ENCODE measurements around the gene SEMA3C.

Gene SEMA3C

GRCh38 chr7:80768756-80769155, 150.1 kb downstream of the SEMA3C start:
- POLR2A ChIA-PET (ENCODE audit: low non-redundant PET): no interaction called here
- no peak for DNase-seq (ENCODE audit: low spot score)
- CTCF ChIA-PET: no interaction called here
- no peak for TF ChIP-seq CTCF (conservative IDR thresholded peaks at IDR 0.05; ENCODE audit: low read depth)
- no peak overlapping the region for H3K27ac ChIP-seq

- ChIA-PET POLR2A (ENCODE audit: low non-redundant PET) (no interaction called here), CTCF (no interaction called here)
- DNase-seq (ENCODE audit: low spot score): no peak
- no peak overlapping the region for H3K27ac ChIP-seq
- no peak for TF ChIP-seq CTCF (conservative IDR thresholded peaks at IDR 0.05; ENCODE audit: low read depth)
These were observed 151.2 kb downstream of the SEMA3C start for GRCh38 chr7:80767654-80768053.

- POLR2A ChIA-PET (ENCODE audit: low non-redundant PET): no interaction called here
- DNase-seq (ENCODE audit: low spot score): no peak
- H3K27ac ChIP-seq: no peak overlapping the region
- CTCF ChIA-PET: interaction anchor here (0.6 to 0.7 kb wide), 2 partner anchors 152 to 548 kb away, joined by 3 read pairs; partner anchors contain the start of gene SEMA3C
- TF ChIP-seq CTCF (conservative IDR thresholded peaks at IDR 0.05; ENCODE audit: low read depth): no peak
These were observed 152.1 kb downstream of the SEMA3C start for GRCh38 chr7:80766724-80767123.

GRCh38 chr7:80764132-80764531, 154.7 kb downstream of the SEMA3C start:
- TF ChIP-seq CTCF (conservative IDR thresholded peaks at IDR 0.05; ENCODE audit: low read depth): no peak
- DNase-seq (ENCODE audit: low spot score): no peak
- H3K27ac ChIP-seq: no peak overlapping the region
- ChIA-PET CTCF (interaction anchor here (0.6 kb wide), 1 partner anchor 545 kb away, joined by 5 read pairs; no protein-coding TSS in a partner anchor), POLR2A (ENCODE audit: low non-redundant PET) (no interaction called here)

- POLR2A ChIA-PET (ENCODE audit: low non-redundant PET): no interaction called here
- CTCF ChIA-PET: no interaction called here
- TF ChIP-seq CTCF (conservative IDR thresholded peaks at IDR 0.05; ENCODE audit: low read depth): no peak
These were observed 155.1 kb downstream of the SEMA3C start for GRCh38 chr7:80763704-80764103.

GRCh38 chr7:80763289-80763688, 155.6 kb downstream of the SEMA3C start:
- TF ChIP-seq CTCF (conservative IDR thresholded peaks at IDR 0.05; ENCODE audit: low read depth): no peak
- DNase-seq (ENCODE audit: low spot score): no peak
- ChIA-PET POLR2A (ENCODE audit: low non-redundant PET) (no interaction called here), CTCF (no interaction called here)
- H3K27ac ChIP-seq: no peak overlapping the region

More at GRCh38 chr7:80763704-80764103, 155.1 kb downstream of the SEMA3C start:
- DNase-seq (ENCODE audit: low spot score): no peak
- H3K27ac ChIP-seq: no peak overlapping the region

- no peak for DNase-seq (ENCODE audit: low spot score)
- ChIA-PET POLR2A (ENCODE audit: low non-redundant PET) (no interaction called here), CTCF (no interaction called here)
- no peak overlapping the region for H3K27ac ChIP-seq
- no peak for TF ChIP-seq CTCF (conservative IDR thresholded peaks at IDR 0.05; ENCODE audit: low read depth)
These were observed 158.6 kb downstream of the SEMA3C start for GRCh38 chr7:80760292-80760691.
